Measurements from ENCODE around the gene SLC24A3.

SLC24A3 gene

GRCh38 chr20:19426356-19426755 lies 213.9 kb downstream of the SLC24A3 start:
- Histone ChIP-seq H3K9me3 (ENCODE audit: control insufficient read depth, low read length) (no peaks in the 10 kb centered on the region), H3K36me3 (ENCODE audit: control insufficient read depth, insufficient read depth, low read length) (no peaks in the 10 kb centered on the region), H3K27ac (ENCODE audit: low read depth, low read length, severe bottlenecking) (no peak overlapping the region), H3K4me3 (ENCODE audit: extremely low read depth, insufficient read depth, low read length, poor library complexity, severe bottlenecking) (no peak overlapping the region), H3K4me1 (ENCODE audit: control insufficient read depth, insufficient read depth, low read length, poor library complexity, severe bottlenecking) (peaks cover 3% of the 10 kb centered on the region)
- WGBS, 2 experiments (ENCODE audit: insufficient coverage in 2 of 2): no CpG with 5 or more reads among the region's 3 CpGs

- Histone ChIP-seq H3K4me3 (ENCODE audit: extremely low read depth, insufficient read depth, low read length, poor library complexity, severe bottlenecking) (no peak overlapping the region), H3K36me3 (ENCODE audit: control insufficient read depth, insufficient read depth, low read length) (no peaks in the 10 kb centered on the region), H3K27ac (ENCODE audit: low read depth, low read length, severe bottlenecking) (no peak overlapping the region), H3K4me1 (ENCODE audit: control insufficient read depth, insufficient read depth, low read length, poor library complexity, severe bottlenecking) (peaks cover 3% of the 10 kb centered on the region), H3K9me3 (ENCODE audit: control insufficient read depth, low read length) (no peaks in the 10 kb centered on the region)
- WGBS, 2 experiments (ENCODE audit: insufficient coverage in 2 of 2): 77 to 79% methylated on average over 6 of the region's 9 CpGs
Observed at GRCh38 chr20:19427480-19427879, 215.0 kb downstream of the SLC24A3 start.

- Histone ChIP-seq H3K27ac (ENCODE audit: low read depth, low read length, severe bottlenecking) (no peak overlapping the region), H3K4me3 (ENCODE audit: extremely low read depth, insufficient read depth, low read length, poor library complexity, severe bottlenecking) (no peak overlapping the region), H3K36me3 (ENCODE audit: control insufficient read depth, insufficient read depth, low read length) (no peaks in the 10 kb centered on the region), H3K9me3 (ENCODE audit: control insufficient read depth, low read length) (no peaks in the 10 kb centered on the region), H3K4me1 (ENCODE audit: control insufficient read depth, insufficient read depth, low read length, poor library complexity, severe bottlenecking) (peaks cover 4% of the 10 kb centered on the region)
- WGBS, 2 experiments (ENCODE audit: insufficient coverage in 2 of 2): 79 to 94% methylated on average over 4 to 5 of the region's 7 CpGs
Observed at GRCh38 chr20:19427913-19428312, 215.5 kb downstream of the SLC24A3 start.

- no peak overlapping the region for H3K27ac ChIP-seq (ENCODE audit: low read depth, low read length, severe bottlenecking)
- H3K9me3 ChIP-seq (ENCODE audit: control insufficient read depth, low read length): no peaks in the 10 kb centered on the region
- no peaks in the 10 kb centered on the region for H3K36me3 ChIP-seq (ENCODE audit: control insufficient read depth, insufficient read depth, low read length)
- 83 to 100% methylated on average over 3 of the region's 5 CpGs for WGBS, 2 experiments (ENCODE audit: insufficient coverage in 2 of 2)
- H3K4me1 ChIP-seq (ENCODE audit: control insufficient read depth, insufficient read depth, low read length, poor library complexity, severe bottlenecking): peaks cover 8% of the 10 kb centered on the region
- H3K4me3 ChIP-seq (ENCODE audit: extremely low read depth, insufficient read depth, low read length, poor library complexity, severe bottlenecking): no peak overlapping the region
Observed at GRCh38 chr20:19428324-19428723, 215.9 kb downstream of the SLC24A3 start.

GRCh38 chr20:19429538-19429937 lies 217.1 kb downstream of the SLC24A3 start:
- H3K9me3 ChIP-seq (ENCODE audit: control insufficient read depth, low read length): no peaks in the 10 kb centered on the region
- no peak overlapping the region for H3K27ac ChIP-seq (ENCODE audit: low read depth, low read length, severe bottlenecking)
- WGBS, 2 experiments (ENCODE audit: insufficient coverage in 2 of 2): 88 to 96% methylated on average over 5 to 6 of the region's 7 CpGs
- no peak overlapping the region for H3K4me3 ChIP-seq (ENCODE audit: extremely low read depth, insufficient read depth, low read length, poor library complexity, severe bottlenecking)
- H3K36me3 ChIP-seq (ENCODE audit: control insufficient read depth, insufficient read depth, low read length): no peaks in the 10 kb centered on the region
- H3K4me1 ChIP-seq (ENCODE audit: control insufficient read depth, insufficient read depth, low read length, poor library complexity, severe bottlenecking): peaks cover 10% of the 10 kb centered on the region

GRCh38 chr20:19430641-19431315 lies 218.3 kb downstream of the SLC24A3 start:
- no peaks in the 10 kb centered on the region for H3K36me3 ChIP-seq (ENCODE audit: control insufficient read depth, insufficient read depth, low read length)
- H3K9me3 ChIP-seq (ENCODE audit: control insufficient read depth, low read length): no peaks in the 10 kb centered on the region
- H3K4me1 ChIP-seq (ENCODE audit: control insufficient read depth, insufficient read depth, low read length, poor library complexity, severe bottlenecking): peaks cover 10% of the 10 kb centered on the region
- no peak overlapping the region for H3K27ac ChIP-seq (ENCODE audit: low read depth, low read length, severe bottlenecking)
- H3K4me3 ChIP-seq (ENCODE audit: extremely low read depth, insufficient read depth, low read length, poor library complexity, severe bottlenecking): no peak overlapping the region
- WGBS, 2 experiments (ENCODE audit: insufficient coverage in 2 of 2): 60 to 93% methylated on average over 1 to 4 of the region's 5 CpGs

GRCh38 chr20:19431316-19431700 lies 218.9 kb downstream of the SLC24A3 start:
- Histone ChIP-seq H3K9me3 (ENCODE audit: control insufficient read depth, low read length) (no peaks in the 10 kb centered on the region), H3K27ac (ENCODE audit: low read depth, low read length, severe bottlenecking) (no peak overlapping the region), H3K4me3 (ENCODE audit: extremely low read depth, insufficient read depth, low read length, poor library complexity, severe bottlenecking) (no peak overlapping the region), H3K36me3 (ENCODE audit: control insufficient read depth, insufficient read depth, low read length) (no peaks in the 10 kb centered on the region), H3K4me1 (ENCODE audit: control insufficient read depth, insufficient read depth, low read length, poor library complexity, severe bottlenecking) (peaks cover 10% of the 10 kb centered on the region)
- WGBS, 2 experiments (ENCODE audit: insufficient coverage in 2 of 2): 64 to 74% methylated on average over 3 of the region's 4 CpGs

GRCh38 chr20:19431906-19432305 lies 219.5 kb downstream of the SLC24A3 start:
- no peak overlapping the region for H3K27ac ChIP-seq (ENCODE audit: low read depth, low read length, severe bottlenecking)
- no peaks in the 10 kb centered on the region for H3K9me3 ChIP-seq (ENCODE audit: control insufficient read depth, low read length)
- 14 to 20% methylated on average over 1 of the region's 2 CpGs for WGBS, 2 experiments (ENCODE audit: insufficient coverage in 2 of 2)
- H3K4me3 ChIP-seq (ENCODE audit: extremely low read depth, insufficient read depth, low read length, poor library complexity, severe bottlenecking): no peak overlapping the region
- H3K4me1 ChIP-seq (ENCODE audit: control insufficient read depth, insufficient read depth, low read length, poor library complexity, severe bottlenecking): peaks cover 10% of the 10 kb centered on the region
- no peaks in the 10 kb centered on the region for H3K36me3 ChIP-seq (ENCODE audit: control insufficient read depth, insufficient read depth, low read length)

- no peaks in the 10 kb centered on the region for H3K9me3 ChIP-seq (ENCODE audit: control insufficient read depth, low read length)
- H3K27ac ChIP-seq (ENCODE audit: low read depth, low read length, severe bottlenecking): no peak overlapping the region
- 75 to 82% methylated on average over 7 to 9 of the region's 10 CpGs for WGBS, 2 experiments (ENCODE audit: insufficient coverage in 2 of 2)
- H3K4me3 ChIP-seq (ENCODE audit: extremely low read depth, insufficient read depth, low read length, poor library complexity, severe bottlenecking): no peak overlapping the region
- no peaks in the 10 kb centered on the region for H3K36me3 ChIP-seq (ENCODE audit: control insufficient read depth, insufficient read depth, low read length)
- peaks cover 7% of the 10 kb centered on the region for H3K4me1 ChIP-seq (ENCODE audit: control insufficient read depth, insufficient read depth, low read length, poor library complexity, severe bottlenecking)
Observed at GRCh38 chr20:19433371-19434350, 221.2 kb downstream of the SLC24A3 start.

- Histone ChIP-seq H3K4me3 (ENCODE audit: extremely low read depth, insufficient read depth, low read length, poor library complexity, severe bottlenecking) (no peak overlapping the region), H3K9me3 (ENCODE audit: control insufficient read depth, low read length) (no peaks in the 10 kb centered on the region), H3K36me3 (ENCODE audit: control insufficient read depth, insufficient read depth, low read length) (no peaks in the 10 kb centered on the region), H3K4me1 (ENCODE audit: control insufficient read depth, insufficient read depth, low read length, poor library complexity, severe bottlenecking) (peaks cover 7% of the 10 kb centered on the region), H3K27ac (ENCODE audit: low read depth, low read length, severe bottlenecking) (no peak overlapping the region)
- 75 to 100% methylated on average over 1 to 2 of the region's 3 CpGs for WGBS, 2 experiments (ENCODE audit: insufficient coverage in 2 of 2)
Observed at GRCh38 chr20:19435316-19435715, 222.9 kb downstream of the SLC24A3 start.

GRCh38 chr20:19435821-19436220 lies 223.4 kb downstream of the SLC24A3 start:
- H3K9me3 ChIP-seq (ENCODE audit: control insufficient read depth, low read length): no peaks in the 10 kb centered on the region
- no peaks in the 10 kb centered on the region for H3K36me3 ChIP-seq (ENCODE audit: control insufficient read depth, insufficient read depth, low read length)
- no peak overlapping the region for H3K27ac ChIP-seq (ENCODE audit: low read depth, low read length, severe bottlenecking)
- peaks cover 7% of the 10 kb centered on the region for H3K4me1 ChIP-seq (ENCODE audit: control insufficient read depth, insufficient read depth, low read length, poor library complexity, severe bottlenecking)
- H3K4me3 ChIP-seq (ENCODE audit: extremely low read depth, insufficient read depth, low read length, poor library complexity, severe bottlenecking): no peak overlapping the region

Data from mesodermal cell (in vitro differentiated cells).